Thymus (tissue), 11 donors: Measurements from ENCODE around the gene KLC4. TPM values are rescaled to one million over a fixed set of nuclear protein-coding genes. Genes with fewer than 3 reads are reported as not detected.
"Not testable (repeated sequence)": the region's sequence is repeated elsewhere in the genome, so short reads cannot be mapped to it uniquely, and the experiment has no call there.

ENCODE experiments used
- DNase-seq, 9 donors: peaks; one replicate each; pipeline ENCODE4 v3.0.0-alpha.2; 2013; ENCODE audit warnings: low spot score in 9 of 9, low read depth in 6 of 9, missing footprints in 1 of 9
- H3K27ac ChIP-seq, 2 donors: one replicate each; pipeline ENCODE4 v1.5.1; 2013; ENCODE audit warnings: control low read depth in 1 of 2, low read depth in 1 of 2, low read length in 1 of 2, mild to moderate bottlenecking in 1 of 2, moderate library complexity in 1 of 2
- H3K27me3 ChIP-seq, 2 donors: one replicate each; pipeline ENCODE4 v1.5.1; 2013; ENCODE audit warnings: low read length in 1 of 2; ENCODE audit not compliant: control insufficient read depth in 2 of 2, insufficient read depth in 1 of 2
- H3K36me3 ChIP-seq, 2 donors: one replicate each; pipeline ENCODE4 v1.5.1; 2013; ENCODE audit warnings: low read length in 1 of 2, mild to moderate bottlenecking in 1 of 2, moderate library complexity in 1 of 2; ENCODE audit not compliant: control insufficient read depth in 2 of 2, insufficient read depth in 2 of 2
- H3K4me1 ChIP-seq, 2 donors: one replicate each; pipeline ENCODE4 v1.5.1; 2013; ENCODE audit warnings: low read length in 2 of 2; ENCODE audit not compliant: control insufficient read depth in 2 of 2, insufficient read depth in 2 of 2
- H3K4me3 ChIP-seq, 2 donors: one replicate each; pipeline ENCODE4 v1.5.1; 2013; ENCODE audit warnings: low read length in 2 of 2, control low read depth in 1 of 2, mild to moderate bottlenecking in 1 of 2
- H3K9me3 ChIP-seq, 2 donors: one replicate each; pipeline ENCODE4 v1.5.1; 2013; ENCODE audit warnings: low read length in 1 of 2, mild to moderate bottlenecking in 1 of 2; ENCODE audit not compliant: control insufficient read depth in 2 of 2, insufficient read depth in 1 of 2
- WGBS: extraction: QIAGEN DNeasy Blood & Tissue Kit; methylation state at CpG from one replicate; pipeline ENCODE4 v1.1.7; 2013; 5-methylcytosine and 5-hydroxymethylcytosine counted together
- polyA plus RNA-seq: library from polyadenylated mRNA; stranded (reverse); fragments of 200-250 nt; gene quantifications from one replicate; pipeline ENCODE4 v1.2.3, GENCODE V29; 2013
- total RNA-seq: library from RNA; stranded (reverse); fragments of 120-200 nt; gene quantifications from one replicate; pipeline ENCODE4 v1.2.4, GENCODE V29; 2013
- donor health status: healthy.

The KLC4 gene
- total and polyA plus RNA-seq, 2 donors: 20.3 to 27.1 TPM

- Histone ChIP-seq H3K27ac (no peak overlapping the region), H3K4me1 (no peaks in the 10 kb centered on the region), H3K4me3 (no peak overlapping the region), H3K36me3 (peaks cover 59 to 80% of the 10 kb centered on the region in 2 donors), H3K27me3 (no peaks in the 10 kb centered on the region), H3K9me3 (peaks cover 0 to 3% of the 10 kb centered on the region in 2 donors)
- WGBS: 97% methylated on average over 2 of the region's 2 CpGs
- DNase-seq: no peak
Observed at GRCh38 chr6:43033496-43034189, 25.8 kb upstream of the KLC4 start.

- H3K4me3 ChIP-seq: no peak overlapping the region
- H3K36me3 ChIP-seq: peaks cover 59 to 80% of the 10 kb centered on the region in 2 donors
- no peak overlapping the region for H3K27ac ChIP-seq
- H3K4me1 ChIP-seq: no peaks in the 10 kb centered on the region
- 97% methylated on average over 2 of the region's 2 CpGs for WGBS
- H3K27me3 ChIP-seq: no peaks in the 10 kb centered on the region
- H3K9me3 ChIP-seq: peaks cover 0 to 3% of the 10 kb centered on the region in 2 donors
- no peak for DNase-seq
Observed at GRCh38 chr6:43034190-43034525, 25.3 kb upstream of the KLC4 start.

- DNase-seq: no peak
- peaks cover 55 to 79% of the 10 kb centered on the region in 2 donors for H3K36me3 ChIP-seq
- H3K27me3 ChIP-seq: no peaks in the 10 kb centered on the region
- H3K4me1 ChIP-seq: no peaks in the 10 kb centered on the region
- H3K9me3 ChIP-seq: peaks cover 0 to 3% of the 10 kb centered on the region in 2 donors
- H3K27ac ChIP-seq: no peak overlapping the region
- WGBS: 98% methylated on average over 4 of the region's 4 CpGs
- H3K4me3 ChIP-seq: no peak overlapping the region
Observed at GRCh38 chr6:43035495-43036194, 23.8 kb upstream of the KLC4 start.

GRCh38 chr6:43036712-43037111, 22.7 kb upstream of the KLC4 start:
- Histone ChIP-seq H3K4me3 (no peak overlapping the region), H3K36me3 (peaks cover 59 to 78% of the 10 kb centered on the region in 2 donors), H3K27me3 (no peaks in the 10 kb centered on the region), H3K9me3 (peaks cover 0 to 3% of the 10 kb centered on the region in 2 donors), H3K4me1 (no peaks in the 10 kb centered on the region), H3K27ac (no peak overlapping the region)
- WGBS: 98% methylated on average over 9 of the region's 9 CpGs
- DNase-seq: no peak

GRCh38 chr6:43037197-43037596, 22.2 kb upstream of the KLC4 start:
- Histone ChIP-seq H3K4me3 (no peak overlapping the region), H3K4me1 (no peaks in the 10 kb centered on the region), H3K27ac (no peak overlapping the region), H3K36me3 (peaks cover 55 to 74% of the 10 kb centered on the region in 2 donors), H3K9me3 (peaks cover 0 to 3% of the 10 kb centered on the region in 2 donors), H3K27me3 (no peaks in the 10 kb centered on the region)
- WGBS: 96% methylated on average over 5 of the region's 5 CpGs
- no peak for DNase-seq

GRCh38 chr6:43037706-43038105, 21.7 kb upstream of the KLC4 start:
- WGBS: 98% methylated on average over 9 of the region's 9 CpGs
- Histone ChIP-seq H3K27ac (no peak overlapping the region), H3K4me1 (no peaks in the 10 kb centered on the region), H3K36me3 (peaks cover 50 to 71% of the 10 kb centered on the region in 2 donors), H3K4me3 (no peak overlapping the region), H3K9me3 (peaks cover 0 to 1% of the 10 kb centered on the region in 2 donors), H3K27me3 (no peaks in the 10 kb centered on the region)
- DNase-seq: no peak

GRCh38 chr6:43038727-43039126, 20.7 kb upstream of the KLC4 start:
- Histone ChIP-seq H3K4me1 (no peaks in the 10 kb centered on the region), H3K27ac (no peak overlapping the region), H3K36me3 (peaks cover 54 to 74% of the 10 kb centered on the region in 2 donors), H3K4me3 (no peak overlapping the region), H3K9me3 (no peaks in the 10 kb centered on the region), H3K27me3 (no peaks in the 10 kb centered on the region)
- DNase-seq: no peak
- WGBS: 94% methylated on average over 9 of the region's 9 CpGs

GRCh38 chr6:43040542-43041257, 18.7 kb upstream of the KLC4 start:
- Histone ChIP-seq H3K27me3 (no peaks in the 10 kb centered on the region), H3K9me3 (no peaks in the 10 kb centered on the region), H3K27ac (no peak overlapping the region), H3K4me1 (peaks cover 0 to 2% of the 10 kb centered on the region in 2 donors), H3K36me3 (peaks cover 56 to 75% of the 10 kb centered on the region in 2 donors), H3K4me3 (no peak overlapping the region)
- no peak for DNase-seq
- WGBS: 97% methylated on average over 18 of the region's 18 CpGs

GRCh38 chr6:43041475-43041874, 18.0 kb upstream of the KLC4 start:
- peaks cover 58 to 74% of the 10 kb centered on the region in 2 donors for H3K36me3 ChIP-seq
- over 99% methylated on average over 8 of the region's 8 CpGs for WGBS
- H3K9me3 ChIP-seq, H3K27ac ChIP-seq, H3K27me3 ChIP-seq, H3K4me1 ChIP-seq, DNase-seq, H3K4me3 ChIP-seq: not testable (repeated sequence)
